IgD-negative memory B cell (primary cell): ENCODE data around the gene TMEM82. TPM values are rescaled to one million over a fixed set of nuclear protein-coding genes. Genes with fewer than 3 reads are reported as not detected.
A peak's percentile ranks its signal among the peaks of the same experiment; 100 is the strongest.
"Not testable (repeated sequence)": the region's sequence is repeated elsewhere in the genome, so short reads cannot be mapped to it uniquely, and the experiment has no call there.

Source experiments
- H3K27ac Mint-ChIP-seq, 3 donors: one replicate each; pipeline ENCODE4 v1.8.0; 2020 to 2022; ENCODE audit warnings: mild to moderate bottlenecking in 3 of 3, mixed read lengths in 3 of 3, moderate library complexity in 1 of 3
- H3K27me3 Mint-ChIP-seq: one replicate; pipeline ENCODE4 v1.8.0; 2021; ENCODE audit warnings: mixed read lengths
- H3K36me3 Mint-ChIP-seq: one replicate; pipeline ENCODE4 v1.8.0; 2020; ENCODE audit warnings: mild to moderate bottlenecking, mixed read lengths
- H3K4me1 Mint-ChIP-seq, 3 donors: one replicate each; pipeline ENCODE4 v1.8.0; 2020 to 2022; ENCODE audit warnings: mixed read lengths in 3 of 3, mild to moderate bottlenecking in 1 of 3
- H3K4me3 Mint-ChIP-seq, 4 donors: one replicate each; pipeline ENCODE4 v1.8.0; 2020 to 2022; ENCODE audit warnings: mild to moderate bottlenecking in 4 of 4, mixed read lengths in 4 of 4, moderate library complexity in 3 of 4
- H3K9me3 Mint-ChIP-seq, 3 donors: one replicate each; pipeline ENCODE4 v1.8.0; 2020 to 2021; ENCODE audit warnings: mixed read lengths in 3 of 3, mild to moderate bottlenecking in 1 of 3
- polyA plus RNA-seq: library from polyadenylated mRNA; unstranded; fragments of 300-500 nt; fragmentation: Illumina TruSeq; gene quantifications from one replicate; pipeline ENCODE4 v1.2.3, GENCODE V29; 2021

TMEM82 gene
- polyA plus RNA-seq: not detected

DNA sequence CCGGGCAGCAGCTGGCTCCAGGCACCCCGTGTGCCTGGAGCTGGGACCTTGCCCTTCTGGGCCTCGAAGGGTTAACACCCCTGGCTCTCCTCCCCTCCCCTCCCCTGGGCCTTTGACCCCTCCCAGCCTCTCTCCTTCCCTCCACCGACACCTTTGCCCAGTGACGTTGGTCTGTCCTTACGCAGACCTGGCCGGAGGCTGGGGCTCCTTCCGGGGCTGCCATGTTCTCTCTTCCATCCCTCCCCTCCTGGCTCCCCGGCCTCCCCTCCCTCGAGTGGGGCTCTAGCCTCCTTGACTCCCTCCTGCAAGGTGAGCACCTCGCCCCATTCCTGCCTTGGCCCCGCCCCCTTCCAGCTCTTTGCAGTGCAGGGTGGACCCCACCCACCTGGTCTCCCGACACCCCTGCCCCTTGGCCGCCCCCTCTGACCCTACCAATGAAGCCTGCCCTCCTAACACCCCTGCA lies at the start of gene TMEM82:
TMEM82 (plus strand) TSS at position 161 of the 463 bp plus-strand sequence; CDS start at position 222, 61 bp downstream.
- no peaks in the 10 kb centered on the region for H3K9me3 Mint-ChIP-seq
- peak within 1 kb of the TSS; percentile 4 to 79 (median 59) for H3K27ac Mint-ChIP-seq
- H3K4me3 Mint-ChIP-seq: peak within 1 kb of the TSS in 1 of 4 donors; percentile 78
- peaks cover 3% of the 10 kb centered on the region for H3K27me3 Mint-ChIP-seq
- peaks cover 0 to 5% (median 5%) of the 10 kb centered on the region in 3 donors for H3K4me1 Mint-ChIP-seq
- no peaks in the 10 kb centered on the region for H3K36me3 Mint-ChIP-seq

DNA sequence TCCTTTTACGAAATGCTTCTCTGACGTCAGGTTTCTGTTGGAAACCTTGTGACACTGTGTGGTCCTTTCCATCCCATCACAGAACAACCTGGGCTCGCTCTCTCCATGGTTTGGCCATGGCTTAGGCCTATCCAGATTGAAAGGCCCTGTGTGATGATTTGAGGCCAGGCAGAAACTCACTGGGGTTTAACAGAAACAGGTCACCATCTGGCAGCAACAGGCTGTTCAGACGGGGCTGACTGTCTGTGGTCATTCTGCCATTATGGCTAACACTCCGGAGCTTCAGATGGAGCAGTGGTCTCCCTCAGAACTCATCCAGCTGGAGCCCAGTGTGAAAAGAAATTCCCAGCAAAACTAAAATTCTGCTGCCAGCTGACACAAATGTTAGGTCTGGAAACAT lies 48.9 kb upstream of the TMEM82 start:
- H3K36me3 Mint-ChIP-seq: peaks cover 2% of the 10 kb centered on the region
- peaks cover 26 to 47% (median 32%) of the 10 kb centered on the region in 3 donors for H3K4me1 Mint-ChIP-seq
- no peaks in the 10 kb centered on the region for H3K27me3 Mint-ChIP-seq
- H3K27ac Mint-ChIP-seq: peak overlapping the region in 1 of 3 donors; percentile 62
- no peaks in the 10 kb centered on the region for H3K9me3 Mint-ChIP-seq
- H3K4me3 Mint-ChIP-seq: no peak overlapping the region

DNA sequence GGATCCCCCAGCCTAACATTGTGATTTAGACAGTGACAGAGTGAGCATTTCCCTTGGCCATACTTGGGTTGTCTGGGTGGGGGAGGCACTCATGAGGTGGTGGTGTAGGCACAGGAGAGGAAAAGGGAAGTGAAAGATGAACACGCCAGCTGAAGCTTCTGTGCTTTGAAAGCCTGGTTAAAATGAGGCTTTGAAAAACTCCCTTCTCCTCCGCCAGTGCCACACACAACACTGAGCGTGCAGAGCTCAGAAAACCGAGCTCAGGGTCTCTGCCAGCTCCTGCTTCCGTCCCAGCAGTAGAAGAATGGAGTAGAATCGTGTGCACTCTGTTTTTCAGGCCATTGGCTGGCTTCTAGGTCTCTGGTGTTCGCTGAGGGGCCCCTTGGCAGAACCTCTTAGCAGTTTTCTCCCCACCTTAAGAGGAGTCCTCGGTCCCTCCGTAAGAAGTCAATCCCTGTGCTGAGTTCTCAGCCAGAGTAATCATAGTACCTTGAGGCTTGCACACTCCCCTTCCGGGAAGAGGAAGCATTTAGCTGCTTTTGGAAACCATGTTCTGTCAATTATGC lies 45.3 kb upstream of the TMEM82 start:
- Mint-ChIP-seq H3K36me3 (peaks cover 2% of the 10 kb centered on the region), H3K4me3 (peak overlapping the region; percentile 80 to 95 (median 90)), H3K4me1 (peaks cover 24 to 39% (median 33%) of the 10 kb centered on the region in 3 donors), H3K27me3 (no peaks in the 10 kb centered on the region), H3K9me3 (no peaks in the 10 kb centered on the region), H3K27ac (peak overlapping the region; percentile 91 to 96 (median 94))

DNA sequence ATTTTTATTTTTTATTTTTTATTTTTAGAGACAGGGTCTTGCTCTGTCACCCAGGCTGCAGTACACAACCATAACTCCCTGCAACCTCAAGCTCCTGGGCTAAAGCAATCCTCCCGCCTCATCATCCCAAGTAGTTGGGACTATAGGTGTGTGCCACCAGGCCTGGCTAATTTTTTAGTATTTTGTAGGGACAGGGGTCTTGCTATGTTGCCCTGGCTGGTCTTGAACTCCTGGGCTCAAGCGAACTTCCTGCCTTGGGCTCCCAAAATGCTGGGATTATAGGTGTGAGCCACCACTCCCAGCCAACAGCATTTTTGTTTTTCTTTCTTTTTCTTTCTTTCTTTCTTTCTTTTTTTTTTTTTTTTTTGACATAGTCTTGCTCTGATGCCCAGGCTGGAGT lies 44.1 kb upstream of the TMEM82 start:
- Mint-ChIP-seq H3K27ac (peak overlapping the region; percentile 59 to 94 (median 91)), H3K4me1 (peaks cover 25 to 35% (median 34%) of the 10 kb centered on the region in 3 donors), H3K4me3 (peak overlapping the region in 2 of 4 donors; percentile 17 to 33), H3K27me3 (no peaks in the 10 kb centered on the region), H3K36me3 (peaks cover 2% of the 10 kb centered on the region), H3K9me3 (no peaks in the 10 kb centered on the region)

DNA sequence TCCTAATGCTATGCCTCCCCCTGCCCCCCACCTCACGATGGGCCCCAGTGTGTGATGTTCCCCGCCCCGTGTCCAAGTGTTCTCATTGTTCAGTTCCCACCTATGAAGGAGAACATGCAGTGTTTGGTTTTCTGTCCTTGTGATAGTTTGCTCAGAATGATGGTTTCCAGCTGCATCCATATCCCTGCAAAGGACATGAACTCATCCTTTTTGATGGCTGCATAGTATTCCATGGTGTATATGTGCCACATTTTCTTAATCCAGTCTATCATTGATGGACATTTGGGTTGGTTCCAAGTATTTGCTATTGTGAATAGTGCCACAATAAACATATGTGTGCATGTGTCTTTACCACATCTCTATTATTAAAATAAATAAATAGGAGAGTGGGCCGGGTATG lies 43.0 kb upstream of the TMEM82 start:
- not testable (repeated sequence) for H3K27me3 Mint-ChIP-seq, H3K36me3 Mint-ChIP-seq, H3K4me3 Mint-ChIP-seq, H3K9me3 Mint-ChIP-seq
- Mint-ChIP-seq H3K27ac (peak overlapping the region in 2 of 3 donors; percentile 26 to 94), H3K4me1 (peaks cover 29 to 38% (median 35%) of the 10 kb centered on the region in 3 donors)

DNA sequence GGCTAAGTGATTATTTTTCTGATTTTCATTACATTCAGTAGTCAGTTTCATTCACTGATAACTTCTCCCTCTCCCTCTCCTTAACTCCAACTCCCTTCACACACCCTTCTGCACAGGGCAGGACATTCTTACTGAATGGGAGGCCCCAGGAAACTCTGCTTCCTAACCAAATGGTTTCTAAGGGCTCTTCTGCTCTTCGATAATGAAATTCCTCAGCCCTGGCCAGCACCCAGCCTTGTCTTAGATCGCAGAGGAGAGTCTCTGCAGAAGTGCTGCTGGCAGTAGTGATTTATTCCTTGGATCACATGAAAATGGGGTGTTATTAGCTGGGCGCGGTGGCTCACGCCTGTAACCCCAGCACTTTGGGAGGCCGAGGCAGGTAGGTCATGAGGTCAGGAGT lies 41.8 kb upstream of the TMEM82 start:
- H3K27ac Mint-ChIP-seq: peak overlapping the region in 2 of 3 donors; percentile 16 to 87
- no peaks in the 10 kb centered on the region for H3K27me3 Mint-ChIP-seq
- no peak overlapping the region for H3K4me3 Mint-ChIP-seq
- no peaks in the 10 kb centered on the region for H3K9me3 Mint-ChIP-seq
- H3K36me3 Mint-ChIP-seq: peaks cover 2% of the 10 kb centered on the region
- H3K4me1 Mint-ChIP-seq: peaks cover 22 to 30% (median 29%) of the 10 kb centered on the region in 3 donors

DNA sequence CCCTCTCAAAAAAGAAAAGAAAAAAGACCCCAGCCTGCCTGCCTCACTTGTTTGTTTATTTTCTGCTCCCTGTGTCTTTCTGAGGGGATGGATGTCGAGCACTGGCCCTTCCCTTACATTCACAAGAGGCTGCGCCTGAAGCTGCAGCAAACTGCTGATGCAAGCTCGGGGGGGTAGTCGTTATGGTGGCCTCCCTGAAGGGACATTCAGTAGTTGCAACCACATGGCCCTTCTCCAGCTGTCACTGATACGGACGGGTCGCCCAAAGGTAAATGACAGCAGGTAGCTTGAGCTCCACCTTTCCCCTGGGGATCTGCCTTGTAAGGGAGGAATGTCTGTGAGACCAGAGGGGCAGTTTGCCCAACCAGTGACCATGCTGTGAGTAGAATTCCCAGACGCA lies 40.5 kb upstream of the TMEM82 start:
- Mint-ChIP-seq H3K9me3 (no peaks in the 10 kb centered on the region), H3K4me1 (peaks cover 20 to 32% (median 28%) of the 10 kb centered on the region in 3 donors), H3K27ac (no peak overlapping the region)

DNA sequence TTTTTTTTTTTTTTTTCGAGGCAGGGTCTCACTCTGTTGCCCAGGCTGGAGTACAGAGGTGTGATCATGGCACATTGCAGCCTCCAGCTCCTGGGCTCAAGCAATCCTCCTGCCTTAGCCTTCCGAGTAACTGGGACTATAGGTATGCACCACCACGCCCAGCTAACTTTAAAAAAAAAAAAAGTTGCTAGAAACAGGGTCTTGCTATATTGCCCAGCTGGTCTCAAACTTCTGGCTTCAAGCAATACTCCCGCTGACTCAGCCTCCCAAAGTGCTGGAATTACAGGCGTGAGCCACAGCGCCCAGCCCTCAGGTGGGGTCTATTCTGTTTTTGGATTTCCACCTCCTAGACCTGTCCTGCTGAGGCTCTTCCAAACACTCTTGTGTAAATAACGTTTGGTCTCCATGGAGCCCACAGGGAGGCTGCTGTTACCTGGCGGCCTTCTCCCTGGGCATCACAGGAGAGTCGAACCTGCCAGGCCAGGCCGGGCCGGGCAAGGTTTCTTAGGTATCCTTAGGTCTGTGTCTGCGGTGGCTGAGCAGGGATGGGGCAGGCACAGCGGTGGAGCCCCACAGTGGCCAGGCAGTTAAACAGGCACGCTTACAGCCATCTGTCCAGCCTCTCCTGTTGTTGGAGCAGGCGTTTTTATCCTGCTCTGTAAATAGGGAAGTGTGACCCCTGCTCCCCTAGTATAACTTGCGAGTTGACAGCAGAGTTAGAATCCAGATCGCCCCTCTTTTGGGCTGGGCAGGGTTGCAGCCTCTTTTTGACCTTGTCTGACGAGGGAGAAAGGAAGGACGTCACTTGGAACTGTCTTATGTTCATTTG lies 39.4 kb upstream of the TMEM82 start:
- Mint-ChIP-seq H3K27ac (peak overlapping the region in 1 of 3 donors; percentile 40), H3K27me3 (no peaks in the 10 kb centered on the region), H3K36me3 (peaks cover 4% of the 10 kb centered on the region), H3K4me3 (peak overlapping the region in 1 of 4 donors; percentile 20), H3K4me1 (peaks cover 10 to 23% (median 17%) of the 10 kb centered on the region in 3 donors), H3K9me3 (no peaks in the 10 kb centered on the region)

More for the DNA sequence above, 40.5 kb upstream of the TMEM82 start:
- Mint-ChIP-seq H3K4me3 (peak overlapping the region in 1 of 4 donors; percentile 73), H3K27me3 (no peaks in the 10 kb centered on the region), H3K36me3 (peaks cover 4% of the 10 kb centered on the region)

DNA sequence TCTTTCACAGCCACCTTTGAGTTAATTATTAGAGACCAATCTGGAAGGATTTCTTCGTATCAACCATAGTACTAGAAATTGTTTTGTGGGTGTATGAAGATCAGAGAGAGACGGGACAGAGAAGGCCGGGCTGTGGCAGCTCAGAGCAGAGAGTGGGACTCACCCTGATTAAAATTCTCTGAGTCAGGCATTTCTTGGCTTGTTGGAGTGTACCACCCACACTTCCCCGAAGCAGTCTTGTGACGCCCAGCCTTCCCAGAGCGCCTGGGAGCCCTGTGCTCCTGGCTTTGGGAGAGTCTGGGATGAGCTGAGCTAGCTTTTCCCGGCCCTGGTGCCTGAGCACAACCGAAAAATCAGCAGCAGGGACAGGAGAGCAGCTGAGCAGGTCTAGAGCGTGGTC lies 38.7 kb upstream of the TMEM82 start:
- Mint-ChIP-seq H3K4me1 (peaks cover 9 to 23% (median 16%) of the 10 kb centered on the region in 3 donors), H3K4me3 (peak overlapping the region in 1 of 4 donors; percentile 20)

DNA sequence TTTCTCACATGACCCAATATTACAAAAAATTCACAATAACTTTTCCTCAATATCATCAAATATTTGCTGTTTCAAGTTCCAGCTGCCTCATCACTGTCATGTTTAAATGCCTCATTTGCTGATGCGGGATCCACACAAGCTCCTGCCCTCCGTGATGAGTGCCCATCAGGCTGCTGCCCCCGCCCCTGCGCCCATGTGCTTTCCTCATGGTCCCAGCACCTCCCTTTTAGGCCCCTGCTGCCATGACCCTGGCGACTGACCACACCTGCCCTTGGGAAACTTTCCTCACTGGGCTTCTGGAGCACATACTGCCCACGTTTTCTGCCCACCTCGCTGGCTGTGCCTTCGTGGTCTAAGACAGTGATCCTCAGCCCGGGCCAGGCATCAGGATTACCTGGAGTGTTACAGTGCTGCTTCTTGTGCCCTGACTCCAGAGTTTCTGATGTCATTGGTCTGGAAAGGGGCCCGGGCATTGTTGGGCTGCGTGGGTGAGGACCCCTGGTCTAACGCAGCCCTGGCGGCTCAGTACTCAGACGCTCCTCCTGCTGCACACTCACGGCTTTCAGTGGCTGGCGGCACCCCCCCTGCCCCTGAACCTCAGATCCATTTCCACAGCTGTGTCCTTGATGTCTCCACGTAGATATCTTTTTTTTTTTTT lies 37.6 kb upstream of the TMEM82 start:
- peaks cover 4% of the 10 kb centered on the region for H3K36me3 Mint-ChIP-seq

More for the DNA sequence above, 38.7 kb upstream of the TMEM82 start:
- no peaks in the 10 kb centered on the region for H3K27me3 Mint-ChIP-seq
- peaks cover 4% of the 10 kb centered on the region for H3K36me3 Mint-ChIP-seq
- H3K9me3 Mint-ChIP-seq: no peaks in the 10 kb centered on the region
- H3K27ac Mint-ChIP-seq: peak overlapping the region in 1 of 3 donors; percentile 40

DNA sequence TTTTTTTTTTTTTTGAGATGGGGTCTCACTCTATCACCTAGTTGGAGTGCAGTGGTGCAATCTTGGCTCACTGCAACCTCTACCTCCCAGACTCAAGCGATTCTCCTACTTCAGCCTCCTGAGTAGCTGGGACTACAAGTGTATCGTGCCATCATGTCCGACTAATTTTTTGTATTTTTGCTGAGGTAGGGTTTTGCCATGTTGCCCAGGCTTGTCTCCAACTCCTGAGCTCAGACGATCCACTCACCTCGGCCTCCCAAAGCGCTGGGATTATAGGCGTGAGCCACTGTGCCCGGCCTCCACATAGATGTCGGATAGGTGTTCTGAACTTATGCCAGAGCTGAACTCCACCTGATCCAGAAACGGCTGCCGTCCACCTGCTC lies 37.1 kb upstream of the TMEM82 start:
- H3K27me3 Mint-ChIP-seq: no peaks in the 10 kb centered on the region
- H3K9me3 Mint-ChIP-seq: no peaks in the 10 kb centered on the region
- peaks cover 4% of the 10 kb centered on the region for H3K36me3 Mint-ChIP-seq
- H3K4me3 Mint-ChIP-seq: no peak overlapping the region
- H3K27ac Mint-ChIP-seq: peak overlapping the region in 2 of 3 donors; percentile 19 to 67
- H3K4me1 Mint-ChIP-seq: peaks cover 5 to 22% (median 20%) of the 10 kb centered on the region in 3 donors

More for the DNA sequence above, 37.6 kb upstream of the TMEM82 start:
- peaks cover 5 to 22% (median 19%) of the 10 kb centered on the region in 3 donors for H3K4me1 Mint-ChIP-seq
- no peak overlapping the region for H3K4me3 Mint-ChIP-seq
- peak overlapping the region in 1 of 3 donors; percentile 67 for H3K27ac Mint-ChIP-seq
- no peaks in the 10 kb centered on the region for H3K9me3 Mint-ChIP-seq
- no peaks in the 10 kb centered on the region for H3K27me3 Mint-ChIP-seq

DNA sequence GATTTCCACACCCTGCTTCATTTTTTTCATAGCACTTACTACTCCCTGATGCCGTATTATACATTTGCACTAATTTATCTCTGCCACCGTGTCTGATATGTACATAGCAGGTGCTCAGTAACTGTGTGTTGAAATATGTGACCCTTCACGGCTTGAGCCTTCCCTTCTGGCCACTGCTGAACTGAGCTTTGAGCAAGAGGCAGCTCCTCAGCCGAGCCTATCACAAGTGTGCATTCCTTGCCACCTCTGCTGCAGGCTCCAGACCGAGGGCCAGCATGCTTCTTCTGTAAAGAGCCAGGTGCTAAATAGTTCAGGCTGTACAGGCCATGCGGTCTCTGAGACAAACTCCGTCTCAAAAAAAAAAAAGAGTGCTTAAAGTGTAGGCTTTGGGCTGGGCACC lies 35.5 kb upstream of the TMEM82 start:
- H3K36me3 Mint-ChIP-seq: peaks cover 4% of the 10 kb centered on the region
- peaks cover 5 to 21% (median 18%) of the 10 kb centered on the region in 3 donors for H3K4me1 Mint-ChIP-seq
- no peaks in the 10 kb centered on the region for H3K27me3 Mint-ChIP-seq
- peak overlapping the region in 1 of 3 donors; percentile 26 for H3K27ac Mint-ChIP-seq
- no peak overlapping the region for H3K4me3 Mint-ChIP-seq
- no peaks in the 10 kb centered on the region for H3K9me3 Mint-ChIP-seq

DNA sequence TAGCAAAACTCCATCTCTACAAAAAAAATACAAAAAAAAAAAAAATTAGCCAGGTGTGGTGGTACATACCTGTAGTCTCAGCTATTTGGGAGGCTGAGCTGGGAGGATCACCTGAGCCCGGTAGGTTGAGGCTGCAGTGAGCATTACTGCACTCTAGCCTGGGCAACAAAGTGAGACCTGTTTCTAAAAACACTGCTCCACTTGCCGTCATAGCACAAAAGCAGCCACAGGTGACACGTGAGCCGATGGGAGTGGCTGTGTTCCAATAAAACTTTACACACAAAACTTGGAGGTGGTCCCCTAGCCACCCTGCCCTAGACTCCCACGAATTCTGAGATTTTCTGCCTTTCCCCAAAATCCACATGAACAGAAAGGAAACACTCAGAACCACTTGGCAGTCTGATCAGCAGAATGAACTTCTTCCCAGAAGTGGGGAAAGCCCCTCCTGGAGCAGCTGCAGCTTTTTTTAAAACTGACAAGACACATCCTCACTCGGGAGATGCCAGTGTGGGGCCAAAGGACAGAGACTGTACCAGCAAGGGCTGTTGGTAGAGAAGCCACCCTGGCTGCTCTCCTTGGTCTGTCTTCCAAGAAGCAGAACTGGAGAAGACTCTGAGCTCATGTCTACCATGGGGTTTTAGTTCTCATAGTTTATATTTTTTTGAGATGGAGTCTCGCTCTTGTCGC lies 34.9 kb upstream of the TMEM82 start:
- no peak overlapping the region for H3K4me3 Mint-ChIP-seq
- H3K36me3 Mint-ChIP-seq: peaks cover 4% of the 10 kb centered on the region
- H3K9me3 Mint-ChIP-seq: no peaks in the 10 kb centered on the region
- H3K27me3 Mint-ChIP-seq: no peaks in the 10 kb centered on the region
- H3K4me1 Mint-ChIP-seq: peaks cover 5 to 22% (median 17%) of the 10 kb centered on the region in 3 donors
- peak overlapping the region in 2 of 3 donors; percentile 47 to 63 for H3K27ac Mint-ChIP-seq

DNA sequence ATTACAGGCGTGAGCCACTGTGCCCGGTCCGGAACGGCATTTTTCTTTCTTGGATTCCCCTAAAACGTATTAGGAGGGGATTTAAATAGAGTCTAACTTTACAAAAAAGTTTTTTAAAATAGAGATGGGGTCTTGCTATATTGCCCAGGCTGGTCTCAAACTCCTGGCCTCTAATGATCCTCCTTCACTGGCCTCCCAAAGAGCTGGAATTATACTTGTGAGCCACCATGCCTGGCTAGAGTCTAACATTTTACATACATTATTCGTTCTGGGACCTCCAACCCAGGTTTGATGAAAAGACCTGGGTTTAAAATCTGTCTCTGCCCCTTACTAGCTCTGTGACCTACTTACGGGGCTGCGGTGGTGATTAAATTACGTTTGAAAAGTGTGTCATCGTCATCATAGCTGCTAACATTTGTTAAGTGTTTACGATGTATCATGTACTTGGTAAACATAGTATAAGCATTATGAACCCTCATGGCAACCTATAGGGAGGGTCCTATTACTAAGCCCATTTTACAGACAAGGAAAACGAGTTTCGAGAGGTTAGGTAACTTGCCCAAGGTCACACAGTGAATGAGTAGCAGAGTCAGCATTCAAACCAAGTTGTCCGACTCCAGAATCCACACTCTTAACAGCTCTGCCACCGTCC lies 33.7 kb upstream of the TMEM82 start:
- no peaks in the 10 kb centered on the region for H3K27me3 Mint-ChIP-seq
- H3K36me3 Mint-ChIP-seq: peaks cover 4% of the 10 kb centered on the region
- H3K4me3 Mint-ChIP-seq: no peak overlapping the region
- no peaks in the 10 kb centered on the region for H3K9me3 Mint-ChIP-seq
- peaks cover under 1 to 20% (median 10%) of the 10 kb centered on the region in 3 donors for H3K4me1 Mint-ChIP-seq
- no peak overlapping the region for H3K27ac Mint-ChIP-seq
